AG09319 (cell line): ENCODE results near the gene SUN2.

Source experiments
- DNase-seq: peaks from one replicate; pipeline ENCODE4 v3.0.0-alpha.2; 2010; ENCODE audit warnings: low read depth; ENCODE audit errors: extremely low read depth
- TF ChIP-seq, protein P1 (sequence below): IDR thresholded peaks from 2 replicates; pipeline ENCODE4 v1.5.1; 2011; ENCODE audit warnings: low read depth, mild to moderate bottlenecking, inconsistent platforms, low read length, moderate library complexity

The SUN2 gene

DNA sequence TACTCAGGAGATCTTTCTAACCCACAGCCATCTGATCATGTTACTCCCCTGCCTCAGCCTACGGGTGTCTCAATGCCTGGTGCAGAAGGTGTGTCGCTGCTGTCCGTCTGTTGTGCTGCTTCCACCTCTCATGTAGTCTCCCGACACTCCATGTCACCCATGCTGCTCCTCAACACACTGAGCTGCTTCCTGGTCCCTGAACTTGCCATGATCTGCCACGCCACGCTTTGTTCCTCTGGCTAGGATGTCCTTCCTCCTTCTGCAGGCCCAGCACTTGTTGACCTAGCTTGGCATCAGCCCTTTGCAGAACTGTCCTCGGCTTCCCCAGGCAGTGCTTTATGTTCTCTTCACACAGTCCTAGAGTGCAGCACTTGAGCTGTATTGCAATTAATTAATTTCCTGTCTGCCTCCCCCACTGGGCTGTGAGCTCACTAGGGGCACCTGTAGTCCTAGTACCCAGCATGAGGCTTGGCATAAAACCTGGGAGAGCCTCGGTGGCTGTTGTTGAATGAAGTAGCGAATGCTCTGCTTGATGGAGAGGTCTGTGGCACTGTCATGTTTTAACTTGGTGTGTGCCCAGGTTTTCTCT, 40.5 kb downstream of the SUN2 start:
- no peak for DNase-seq
- TF ChIP-seq, protein P1, sequence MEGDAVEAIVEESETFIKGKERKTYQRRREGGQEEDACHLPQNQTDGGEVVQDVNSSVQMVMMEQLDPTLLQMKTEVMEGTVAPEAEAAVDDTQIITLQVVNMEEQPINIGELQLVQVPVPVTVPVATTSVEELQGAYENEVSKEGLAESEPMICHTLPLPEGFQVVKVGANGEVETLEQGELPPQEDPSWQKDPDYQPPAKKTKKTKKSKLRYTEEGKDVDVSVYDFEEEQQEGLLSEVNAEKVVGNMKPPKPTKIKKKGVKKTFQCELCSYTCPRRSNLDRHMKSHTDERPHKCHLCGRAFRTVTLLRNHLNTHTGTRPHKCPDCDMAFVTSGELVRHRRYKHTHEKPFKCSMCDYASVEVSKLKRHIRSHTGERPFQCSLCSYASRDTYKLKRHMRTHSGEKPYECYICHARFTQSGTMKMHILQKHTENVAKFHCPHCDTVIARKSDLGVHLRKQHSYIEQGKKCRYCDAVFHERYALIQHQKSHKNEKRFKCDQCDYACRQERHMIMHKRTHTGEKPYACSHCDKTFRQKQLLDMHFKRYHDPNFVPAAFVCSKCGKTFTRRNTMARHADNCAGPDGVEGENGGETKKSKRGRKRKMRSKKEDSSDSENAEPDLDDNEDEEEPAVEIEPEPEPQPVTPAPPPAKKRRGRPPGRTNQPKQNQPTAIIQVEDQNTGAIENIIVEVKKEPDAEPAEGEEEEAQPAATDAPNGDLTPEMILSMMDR, result no peak

DNA sequence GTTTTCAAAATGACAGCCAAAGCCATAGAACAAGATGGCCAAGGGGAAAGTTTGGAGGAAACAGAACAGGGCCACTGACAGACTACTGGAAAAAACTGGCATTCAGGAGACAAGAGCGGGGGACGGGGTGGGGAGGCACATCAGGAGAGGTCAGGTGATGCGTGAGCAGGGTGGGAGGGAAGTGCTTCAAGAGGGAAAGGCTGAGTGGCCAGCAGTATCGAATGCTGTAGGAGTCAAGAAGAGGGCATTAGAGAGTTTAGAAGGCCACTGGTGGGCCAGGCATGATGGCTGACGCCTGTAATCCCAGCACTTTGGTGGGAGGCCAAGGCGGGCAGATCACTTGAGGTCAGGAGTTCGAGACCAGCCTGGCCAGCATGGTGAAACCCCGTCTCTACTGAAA, 41.9 kb downstream of the SUN2 start:
- DNase-seq, result no peak
- TF ChIP-seq, protein P1, result no peak

DNA sequence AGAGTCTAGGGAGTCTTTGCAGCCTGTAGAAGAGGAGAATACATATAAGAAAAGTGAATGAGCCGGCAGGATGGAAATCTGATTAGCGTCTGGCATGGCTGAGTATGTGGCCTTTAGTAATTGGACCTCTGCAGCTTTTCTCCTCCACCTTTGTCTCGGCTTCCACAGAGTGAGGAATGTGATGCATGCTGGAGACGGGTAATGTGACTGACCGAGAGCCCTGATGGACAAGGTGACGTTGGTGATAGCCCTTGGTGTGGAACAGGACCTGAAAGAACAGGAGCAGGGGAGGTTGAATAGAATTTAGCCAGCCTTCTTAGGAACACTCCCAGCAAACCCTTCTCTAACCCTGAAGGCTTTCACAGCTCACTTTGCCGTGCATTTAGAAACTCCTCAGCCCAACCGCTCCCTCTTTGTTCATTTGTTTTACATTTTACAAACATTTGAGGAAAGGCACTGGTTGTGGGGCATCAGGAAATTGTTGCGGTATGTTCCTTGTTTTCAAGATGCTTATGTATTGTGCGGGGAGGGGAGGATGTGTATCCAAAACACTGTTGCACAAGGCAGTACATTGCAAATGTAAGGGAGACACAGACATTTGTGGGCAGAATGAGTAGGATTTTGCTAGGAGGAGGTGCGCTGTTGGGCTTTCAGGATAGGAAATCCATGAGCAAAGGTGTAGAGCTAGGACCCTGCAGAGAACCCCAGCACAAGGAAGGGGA, 43.2 kb downstream of the SUN2 start:
- TF ChIP-seq, protein P1, result no peak
- no peak for DNase-seq

DNA sequence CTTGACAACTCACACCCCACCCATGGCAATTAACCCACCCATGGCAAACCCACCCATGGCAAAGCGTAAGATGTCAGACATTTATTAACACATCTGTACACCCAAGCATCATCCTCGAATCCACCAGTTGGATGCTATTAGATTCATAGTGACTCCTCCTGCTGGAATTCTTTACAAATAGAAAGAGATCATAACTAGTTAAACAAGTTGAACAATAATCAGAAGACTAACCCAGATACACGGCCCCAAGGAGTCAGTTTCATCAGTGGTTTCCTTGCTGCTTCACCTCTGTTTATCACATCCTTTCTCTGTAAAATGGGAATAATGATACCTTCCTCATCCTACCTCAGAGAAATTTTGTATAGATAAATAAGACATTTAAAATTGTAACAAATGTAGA, 44.9 kb downstream of the SUN2 start:
- TF ChIP-seq, protein P1, result no peak
- DNase-seq, result no peak

DNA sequence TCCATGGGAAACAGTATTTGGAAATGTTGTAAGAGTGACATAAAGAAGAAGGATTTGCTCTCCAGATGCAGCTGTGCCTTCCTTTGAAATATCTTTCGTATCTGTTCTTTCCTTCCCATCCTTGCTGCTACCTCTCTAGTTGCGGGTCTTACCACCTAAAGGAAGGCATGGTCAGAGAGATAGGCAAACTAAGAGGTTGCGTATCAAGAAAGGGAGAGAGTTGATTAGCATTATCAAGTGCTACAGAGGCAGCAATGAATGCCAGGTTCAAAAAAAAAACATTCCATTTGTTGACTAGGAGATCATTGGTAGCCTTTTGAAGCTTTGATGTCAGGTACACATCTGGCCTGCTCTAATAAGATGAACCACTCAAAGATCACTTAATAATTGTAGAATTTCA, 45.4 kb downstream of the SUN2 start:
- DNase-seq, result no peak
- TF ChIP-seq, protein P1, result no peak

DNA sequence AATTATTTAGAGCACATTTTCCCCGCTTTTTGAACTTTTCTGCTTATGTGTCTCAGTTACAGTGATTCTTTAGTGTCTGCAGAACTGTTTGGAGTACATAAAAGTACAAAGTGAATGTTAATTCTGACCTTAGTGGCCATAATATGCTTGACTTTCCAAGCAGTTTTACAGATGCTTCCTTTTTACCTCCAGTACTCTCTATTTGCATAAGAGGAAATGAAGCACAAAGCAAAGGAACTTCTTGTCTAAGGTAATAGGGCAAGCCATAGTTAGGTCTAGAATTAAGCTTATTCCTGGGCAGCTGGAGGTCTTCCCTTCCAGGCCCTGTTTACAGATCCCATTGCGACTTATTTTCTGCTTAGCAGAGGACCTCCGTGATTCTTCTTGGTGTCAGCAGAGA, 46.5 kb downstream of the SUN2 start:
- DNase-seq, result no peak

DNA sequence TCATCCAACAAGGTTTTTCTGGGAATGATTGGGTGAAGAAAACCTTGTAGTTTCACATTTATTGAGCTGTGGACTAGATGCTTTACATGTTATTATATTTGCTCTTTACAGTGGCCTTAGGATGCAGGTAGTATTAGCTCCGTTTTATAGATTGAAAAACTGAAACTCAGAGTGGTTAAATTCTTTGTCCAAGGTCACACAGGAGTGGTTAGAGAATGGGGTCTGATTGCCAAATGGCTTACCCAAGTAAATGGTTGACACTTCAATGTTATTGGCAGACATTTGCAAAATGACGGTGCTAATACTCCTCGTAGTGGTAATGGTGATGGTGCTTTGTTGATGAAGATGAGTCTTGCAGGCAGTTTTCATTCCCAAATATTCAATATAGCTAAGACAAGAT, 47.8 kb downstream of the SUN2 start:
- TF ChIP-seq, protein P1, result no peak
- no peak for DNase-seq

More for the DNA sequence above, 46.5 kb downstream of the SUN2 start:
- TF ChIP-seq, protein P1, result no peak
